Heart left ventricle (tissue), 13 donors: Measurements from ENCODE around the gene GADL1.

Experiments
- CTCF ChIP-seq, 12 donors: fragments of 200-600 bp; sonication (generic) in 4 of 12; IDR thresholded peaks; one replicate each; pipeline versions ENCODE4 v1.5.0 to v1.8.0; 2018 to 2022; ENCODE audit warnings: antibody characterized with exemption in 12 of 12, mild to moderate bottlenecking in 5 of 12
- POLR2A ChIP-seq, 2 donors: fragments of 450-650 bp; IDR thresholded peaks; one replicate each; pipeline ENCODE4 v1.6.1; 2017; ENCODE audit warnings: antibody characterized with exemption in 2 of 2, mild to moderate bottlenecking in 2 of 2, moderate library complexity in 2 of 2
- donor health status: ischemic (EF 13 %, LVEDD 7.1; RV severe dilation, severe dysfunction).
- donor health status: DM: no; HTN: yes; CAD: no.
- donor health status: DM: no; HTN: no; CAD: no.
- donor health status: ischemic (EF 25% LVEDD 6.9; RV normal size, moderate dysfunction).
- donor health status: ischemic (EF 25% LVEDD 5.7; RV mildly dilated, moderate dysfunction).
- donor health status: ischemic (EF 35%, LVEDD 5.7; RV mildly dilated, moderate dysfunction).
- donor health status: nonischemic (EF 11% LVEDD 7.7; RV severe dilation, severe dysfunction).
- donor health status: DM: yes; HTN: yes; CAD: no.
- donor health status: PGD.
- donor health status: ischemic (EF 29% LVEDD 5.4; RV normal size, mild dysfunction).
- donor health status: nonischemic (EF 23%, LVEDD 6.1; RV moderate dilation, normal function).

- TF ChIP-seq CTCF (IDR thresholded peaks at IDR 0.05) = no peak
- TF ChIP-seq POLR2A (IDR thresholded peaks at IDR 0.05) = no peak
Measured at GRCh38 chr3:30719536-30719935, 174.9 kb downstream of the GADL1 start.
